Measurements from ENCODE around the gene FITM1.

- no peak for TF ChIP-seq CTCF (IDR thresholded peaks at IDR 0.05; ENCODE audit: insufficient read depth, low read length)
- TF ChIP-seq REST (IDR thresholded peaks at IDR 0.05; ENCODE audit: insufficient replicate concordance, low read depth) = no peak
- TF ChIP-seq POLR2AphosphoS5 (IDR thresholded peaks at IDR 0.05; ENCODE audit: low read depth) = no peak
- no peak for TF ChIP-seq GABPA (IDR thresholded peaks at IDR 0.05; ENCODE audit: low read depth)
Observed at GRCh38 chr14:24098229-24098926, 32.1 kb upstream of the FITM1 start.
